NOMO-1 treated with DMSO at 0.1 percent for 48 hours (cell line): ENCODE results near the gene DPP8.
A peak's percentile ranks its signal among the peaks of the same experiment; 100 is the strongest.
"Not testable (repeated sequence)": the region's sequence is repeated elsewhere in the genome, so short reads cannot be mapped to it uniquely, and the experiment has no call there.

Experiments
- DNase-seq: peaks from one replicate; lab custom pipeline; 2025; ENCODE audit not compliant: unreplicated experiment; lab: John Stamatoyannopoulos, UW

DPP8 gene

GRCh38 chr15:65516997-65517865 is at the start of gene DPP8:
TSS of gene DPP8 (minus strand) at chr15:65517689. CDS start at chr15:65512553, 5,136 bp downstream.
- peak; percentile 94 for DNase-seq

- no peak for DNase-seq
Observed at GRCh38 chr15:65561934-65562333, 44.4 kb upstream of the DPP8 start.

- DNase-seq, result no peak
Observed at GRCh38 chr15:65559941-65560340, 42.5 kb upstream of the DPP8 start.

- DNase-seq, result no peak
Observed at GRCh38 chr15:65558997-65559760, 41.7 kb upstream of the DPP8 start.

DNA sequence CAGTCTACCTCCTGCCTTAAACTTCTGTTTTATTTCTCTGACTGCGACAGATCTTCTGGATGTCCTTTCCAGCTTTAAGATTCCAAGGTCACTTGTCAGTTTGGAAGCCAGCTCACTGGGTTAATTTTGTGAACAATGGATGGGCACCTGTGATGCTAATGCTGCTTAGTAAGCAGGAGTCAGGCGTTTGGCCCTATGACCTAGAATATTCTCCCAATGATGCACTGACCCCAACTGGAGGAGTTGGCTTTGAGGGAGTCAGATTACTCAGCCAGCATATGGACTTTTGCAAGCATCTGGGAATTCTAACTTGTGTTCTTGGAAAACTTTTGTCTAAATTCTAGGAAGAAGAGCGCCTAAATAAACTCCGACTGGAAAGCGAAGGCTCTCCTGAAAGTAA is 40.8 kb upstream of the DPP8 start:
- DNase-seq, result no peak

DNA sequence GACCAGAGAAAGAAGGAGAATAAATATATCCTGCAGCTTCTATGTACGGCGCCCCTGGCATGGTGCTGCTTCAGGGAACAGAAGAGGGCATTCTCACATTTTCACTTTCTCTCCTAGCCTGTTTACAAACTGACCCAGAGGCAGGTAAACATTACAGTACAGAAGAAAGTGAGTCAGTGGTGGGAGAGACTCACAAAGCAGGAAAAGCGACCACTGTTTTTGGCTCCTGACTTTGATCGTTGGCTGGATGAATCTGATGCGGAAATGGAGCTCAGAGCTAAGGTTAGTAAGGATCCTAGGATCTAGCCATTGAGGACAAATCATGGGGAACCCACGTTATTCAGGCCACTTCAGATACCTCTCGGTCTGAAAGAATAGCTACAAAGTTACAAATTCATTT is 39.1 kb upstream of the DPP8 start:
- no peak for DNase-seq

- DNase-seq, result no peak
Observed at GRCh38 chr15:65553691-65554090, 36.2 kb upstream of the DPP8 start.

GRCh38 chr15:65552851-65553250 is 35.4 kb upstream of the DPP8 start:
- DNase-seq, result not testable (repeated sequence)

DNA sequence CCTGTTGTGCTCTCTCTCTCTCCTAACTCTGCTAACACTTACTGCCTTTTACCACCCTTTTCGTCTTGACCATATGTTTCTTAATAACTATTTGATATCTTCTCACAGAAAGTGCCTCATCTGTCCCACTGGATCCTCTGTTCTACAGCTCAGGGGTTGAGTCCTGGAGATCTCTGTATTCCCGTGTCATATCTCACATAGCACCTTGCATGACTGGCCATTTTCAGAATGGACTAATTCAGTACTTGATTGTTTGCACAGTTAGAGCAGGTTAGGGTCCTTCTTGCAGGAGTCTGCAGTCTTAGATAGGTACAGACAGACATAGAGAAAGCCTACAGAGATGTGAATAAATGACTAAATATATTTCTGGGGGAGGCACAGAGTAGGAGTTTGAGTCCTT is 33.7 kb upstream of the DPP8 start:
- DNase-seq, result no peak

- DNase-seq, result no peak
Observed at GRCh38 chr15:65550681-65551098, 33.2 kb upstream of the DPP8 start.

DNA sequence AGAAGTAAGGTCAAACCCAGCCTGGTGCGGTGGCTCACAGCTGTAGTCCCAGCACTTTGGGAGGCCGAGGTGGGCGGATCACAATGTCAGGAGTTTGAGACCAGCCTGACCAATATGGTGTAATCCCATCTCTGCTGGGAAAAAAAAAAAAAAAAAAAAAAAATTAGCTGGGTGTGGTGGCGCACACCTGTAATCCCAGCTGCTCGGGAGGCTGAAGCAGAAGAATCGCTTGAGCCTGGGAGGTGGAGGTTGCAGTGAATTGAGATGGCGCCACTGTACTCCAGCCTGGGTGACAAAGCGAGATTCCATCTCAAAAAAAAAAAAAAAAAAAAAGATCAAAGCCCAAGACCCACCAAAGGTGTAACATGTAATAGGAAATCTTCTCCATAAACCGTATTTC is 31.8 kb upstream of the DPP8 start:
- not testable (repeated sequence) for DNase-seq

DNA sequence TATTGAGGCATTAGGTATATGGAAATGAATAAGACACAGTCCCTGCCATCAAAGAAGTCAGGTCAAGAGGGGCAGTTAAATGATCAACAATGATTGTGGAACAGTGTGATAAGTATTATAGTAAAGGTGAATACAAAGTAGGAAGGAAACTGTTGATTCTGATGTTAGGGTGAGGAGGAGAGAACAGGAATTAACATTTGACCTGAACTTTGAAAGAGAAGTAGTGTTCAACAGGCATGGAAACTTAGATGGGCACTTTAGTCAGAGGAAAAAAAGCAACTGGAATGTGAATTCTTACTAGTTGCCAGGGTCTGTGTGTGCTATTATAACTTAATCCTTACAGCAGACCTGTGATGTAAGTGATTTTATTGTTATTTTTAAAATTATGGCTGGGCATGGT is 30.4 kb upstream of the DPP8 start:
- no peak for DNase-seq

GRCh38 chr15:65541231-65541820 is 23.8 kb upstream of the DPP8 start:
- no peak for DNase-seq

DNA sequence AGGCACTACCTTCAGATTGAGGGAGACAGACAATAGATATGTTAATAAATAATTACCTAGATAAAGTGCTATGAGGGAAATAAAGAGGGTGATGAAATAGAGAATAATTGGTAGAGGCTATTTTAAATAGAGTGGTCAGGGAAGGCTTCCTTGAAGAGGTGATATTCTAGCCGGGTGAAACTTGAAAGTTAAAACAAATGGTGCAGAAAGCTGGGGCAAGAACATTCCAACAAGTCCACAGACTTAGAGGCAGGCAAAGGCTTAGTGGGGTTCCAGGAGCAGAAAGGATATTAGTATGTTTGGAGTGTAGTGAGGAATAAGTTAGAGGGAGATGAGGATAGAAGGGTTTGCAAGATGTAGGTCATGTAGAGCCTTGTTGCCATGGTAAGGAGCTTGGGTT is 22.8 kb upstream of the DPP8 start:
- DNase-seq, result no peak

GRCh38 chr15:65535192-65535591 is 17.7 kb upstream of the DPP8 start:
- DNase-seq, result no peak

DNA sequence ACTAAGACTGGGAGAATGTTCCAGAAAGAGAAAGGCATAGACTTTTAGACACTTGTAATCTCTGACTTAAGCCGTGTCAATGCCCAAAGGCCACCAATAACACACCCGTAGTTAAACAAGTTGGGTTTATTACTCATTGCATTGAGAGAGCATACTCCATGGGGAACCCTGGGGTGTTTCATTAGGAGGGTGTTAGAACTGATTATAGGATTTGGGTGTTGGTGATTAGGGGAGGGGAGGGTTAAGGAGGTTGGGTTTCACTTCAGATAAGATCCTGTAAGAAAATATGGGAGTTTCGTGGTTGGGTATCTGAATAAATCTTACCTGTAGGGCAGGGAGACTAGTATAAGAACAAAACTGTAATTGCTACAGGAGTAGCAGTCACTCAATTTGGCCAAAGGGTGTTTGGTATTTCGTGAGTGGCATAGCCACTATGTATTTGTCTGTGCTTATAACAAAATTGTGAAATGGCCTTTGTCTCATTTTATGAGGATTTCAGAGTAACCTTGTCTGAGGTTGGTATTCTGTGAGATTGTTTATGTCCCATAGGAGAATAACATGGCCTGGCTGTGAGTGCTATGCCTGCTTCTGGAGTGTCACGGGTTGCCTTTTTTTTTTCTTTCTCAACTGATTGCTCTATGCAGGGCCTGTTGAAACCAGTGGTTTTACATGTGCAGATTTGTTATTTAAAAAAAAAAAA is 15.7 kb upstream of the DPP8 start:
- DNase-seq, result no peak

GRCh38 chr15:65532738-65533051 is 15.2 kb upstream of the DPP8 start:
- DNase-seq, result no peak

GRCh38 chr15:65530318-65531111 is 13.0 kb upstream of the DPP8 start, which contains the start of gene HACD3:
TSS of gene HACD3 (plus strand) at chr15:65530463. CDS start at chr15:65530632, 169 bp downstream.
- peak; percentile 58 for DNase-seq

GRCh38 chr15:65529762-65530317 is 12.4 kb upstream of the DPP8 start:
- DNase-seq, result no peak

DNA sequence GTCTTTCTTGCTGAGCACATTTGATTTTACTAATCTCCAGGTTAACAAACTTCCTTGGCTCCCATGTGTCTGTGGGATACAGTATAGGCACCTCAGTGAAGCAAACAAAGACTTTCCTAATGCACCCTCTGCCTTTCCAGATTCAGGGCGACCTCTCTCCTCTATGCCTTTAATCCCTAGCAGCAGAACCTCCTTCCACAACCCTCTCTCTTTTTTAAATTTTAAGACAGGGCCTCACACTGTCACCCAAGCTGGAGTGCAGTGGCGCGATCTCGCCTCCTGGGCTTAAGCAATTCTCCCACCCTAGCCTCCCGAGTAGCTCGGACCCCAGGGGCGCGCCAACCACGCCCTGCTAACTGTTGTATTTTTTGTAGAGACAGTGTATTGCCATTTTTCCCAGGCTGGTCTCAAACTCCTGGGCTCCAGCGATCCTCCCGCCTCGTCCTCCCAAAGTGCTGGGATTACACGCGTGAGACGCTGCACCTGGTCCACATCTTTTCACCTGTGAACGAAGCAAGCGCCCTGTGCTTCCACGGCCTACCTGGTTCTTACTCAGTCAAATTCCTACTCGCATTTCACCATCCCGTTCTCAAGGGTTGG is 11.1 kb upstream of the DPP8 start:
- no peak for DNase-seq
